Stomach (tissue), 9 donors: ENCODE results near the gene CRACDL. TPM values are rescaled to one million over a fixed set of nuclear protein-coding genes. Genes with fewer than 3 reads are reported as not detected.
A peak's percentile ranks its signal among the peaks of the same experiment; 100 is the strongest.

ENCODE experiments used
- DNase-seq, 2 donors: peaks; one replicate each; pipeline versions ENCODE4 v3.0.0 to v3.0.0-alpha.2; 2013 to 2019
- H3K27ac ChIP-seq, 5 donors: fragments of 200-600 bp in 4 of 5; sonication (generic) in 4 of 5; one replicate each; pipeline ENCODE4 v1.5.1; 2013 to 2019; ENCODE audit warnings: mild to moderate bottlenecking in 1 of 5, moderate library complexity in 1 of 5
- H3K27me3 ChIP-seq, 3 donors: fragments of 200-600 bp; sonication (generic); one replicate each; pipeline ENCODE4 v1.5.1; 2017 to 2019; ENCODE audit warnings: mixed run types in 1 of 3
- H3K36me3 ChIP-seq, 4 donors: fragments of 200-600 bp; sonication (generic); 1 replicate in 3 of 4; 2 replicates in 1 of 4; pipeline ENCODE4 v1.5.1; 2016 to 2019
- H3K4me1 ChIP-seq, 4 donors: fragments of 200-600 bp; sonication (generic); one replicate each; pipeline ENCODE4 v1.5.1; 2016 to 2019
- H3K4me3 ChIP-seq, 4 donors: fragments of 200-600 bp; sonication (generic) in 3 of 4; one replicate each; pipeline ENCODE4 v1.5.1; 2016 to 2019; ENCODE audit warnings: mild to moderate bottlenecking in 1 of 4
- H3K9me3 ChIP-seq, 4 donors: fragments of 200-600 bp; sonication (generic); one replicate each; pipeline ENCODE4 v1.5.1; 2016 to 2019
- CTCF ChIP-seq, 7 experiments: fragments of 450-650 bp in 4 of 7; fragments of 200-600 bp in 3 of 7; sonication (generic) in 3 of 7; IDR thresholded peaks; one replicate each; pipeline ENCODE4 v1.5.1; 2016 to 2019; ENCODE audit warnings: antibody characterized with exemption in 7 of 7, control low read depth in 2 of 7, mild to moderate bottlenecking in 1 of 7
- EP300 ChIP-seq: sonication (generic); formaldehyde crosslinking; IDR thresholded peaks from one replicate; pipeline ENCODE4 v1.6.1; 2017; ENCODE audit warnings: antibody characterized with exemption
- POLR2A ChIP-seq, 4 donors: fragments of 450-650 bp; IDR thresholded peaks; one replicate each; pipeline ENCODE4 v1.6.1; 2016; ENCODE audit warnings: antibody characterized with exemption in 4 of 4, control low read depth in 2 of 4, mild to moderate bottlenecking in 1 of 4, moderate library complexity in 1 of 4
- POLR2AphosphoS5 ChIP-seq, 3 donors: sonication (generic); formaldehyde crosslinking; IDR thresholded peaks; one replicate each; pipeline ENCODE4 v1.6.1; 2016; ENCODE audit warnings: antibody characterized with exemption in 3 of 3
- WGBS, 5 donors: extraction: QIAGEN DNeasy Blood & Tissue Kit in 3 of 5; methylation state at CpG; one replicate each; pipeline versions ENCODE4 v1.1.5 to v1.1.7; 2013 to 2018; 5-methylcytosine and 5-hydroxymethylcytosine counted together
- intact Hi-C: fragments of 100-400 bp; cut with DNase I; formaldehyde crosslinking; loops from one replicate; pipeline ENCODE4 v1.15.1; 2023; ENCODE audit warnings: low total_unique reads
- polyA plus RNA-seq, 3 donors: library from polyadenylated mRNA; stranded (reverse); fragments of 200-250 nt; gene quantifications; one replicate each; pipeline ENCODE4 v1.2.3, GENCODE V29; 2013
- total RNA-seq, 5 donors: library from RNA; depleted of rRNA; stranded (reverse); fragments of >200 nt; gene quantifications; one replicate each; pipeline versions ENCODE4 v1.1.0 to v1.2.3, GENCODE V29; 2014 to 2016
- donor health status: healthy with polysubstance abuse.
- donor health status: Bipolar disorder and iron deficiency.
- donor health status: healthy.

CRACDL gene
- total and polyA plus RNA-seq, 8 donors, result 5.4 to 205 (median 7.8) TPM

DNA sequence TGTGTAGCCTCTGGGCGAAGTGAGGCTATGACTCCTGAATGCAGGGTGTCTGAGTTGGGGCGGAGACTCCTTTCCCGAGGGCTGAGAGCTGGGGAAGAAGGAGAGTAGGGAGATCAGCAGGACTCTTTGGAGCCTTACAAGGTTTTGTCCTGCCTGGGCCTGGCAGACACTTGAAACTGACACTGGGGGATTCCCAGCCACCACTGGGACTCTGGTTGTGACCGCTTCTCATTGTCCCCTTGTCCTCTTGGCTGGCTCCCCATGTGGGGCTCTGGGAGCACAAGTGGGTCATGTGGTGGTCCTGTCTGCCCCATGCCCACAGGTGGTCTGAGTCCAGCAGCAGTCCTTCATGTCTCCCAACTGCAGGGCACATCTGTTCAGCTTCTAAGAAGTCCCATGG lies 126.9 kb downstream of the CRACDL start:
- no peaks in the 10 kb centered on the region for H3K27me3 ChIP-seq
- TF ChIP-seq POLR2A (IDR thresholded peaks at IDR 0.05) (no peak), POLR2AphosphoS5 (IDR thresholded peaks at IDR 0.05) (no peak), CTCF (IDR thresholded peaks at IDR 0.05) (no peak), EP300 (no peak)
- H3K36me3 ChIP-seq, result no peaks in the 10 kb centered on the region
- intact Hi-C loops, result no loop called here
- WGBS, 5 donors, result 90 to 98% (median 93%) methylated on average over 4 of the region's 4 CpGs
- no peak overlapping the region for H3K27ac ChIP-seq
- no peak overlapping the region for H3K4me3 ChIP-seq
- H3K4me1 ChIP-seq, result peaks cover 11 to 40% (median 24%) of the 10 kb centered on the region in 4 donors
- H3K9me3 ChIP-seq, result no peaks in the 10 kb centered on the region
- DNase-seq, result no peak

DNA sequence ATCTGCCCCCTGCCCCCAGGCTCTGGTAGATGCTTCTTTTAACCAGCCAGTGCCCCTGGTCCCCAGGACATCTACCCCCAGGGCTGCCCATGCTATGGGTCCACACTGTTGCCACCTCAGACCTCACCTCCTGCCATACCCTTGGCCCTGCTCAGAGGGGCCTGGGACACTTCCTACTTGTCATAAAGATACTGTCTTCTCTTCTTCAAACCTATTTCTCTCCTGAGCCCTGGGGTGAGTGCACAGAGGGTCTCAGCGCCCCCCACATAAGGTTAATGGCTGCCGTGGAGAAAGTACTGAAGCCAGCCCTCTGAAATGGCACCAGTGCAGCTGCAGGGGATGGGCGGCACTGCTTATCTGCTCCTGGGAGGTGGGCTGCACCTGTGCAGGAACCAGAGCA lies 127.5 kb downstream of the CRACDL start:
- intact Hi-C loops, result no loop called here
- H3K4me1 ChIP-seq, result peaks cover 11 to 40% (median 24%) of the 10 kb centered on the region in 4 donors
- no peak overlapping the region for H3K4me3 ChIP-seq
- H3K27me3 ChIP-seq, result no peaks in the 10 kb centered on the region
- no peak for DNase-seq
- WGBS, 5 donors, result 95 to 100% (median 97%) methylated on average over 2 to 3 of the region's 3 CpGs
- no peaks in the 10 kb centered on the region for H3K9me3 ChIP-seq
- H3K36me3 ChIP-seq, result no peaks in the 10 kb centered on the region
- no peak overlapping the region for H3K27ac ChIP-seq
- TF ChIP-seq CTCF (IDR thresholded peaks at IDR 0.05) (no peak), POLR2AphosphoS5 (IDR thresholded peaks at IDR 0.05) (no peak), POLR2A (IDR thresholded peaks at IDR 0.05) (no peak), EP300 (no peak)

DNA sequence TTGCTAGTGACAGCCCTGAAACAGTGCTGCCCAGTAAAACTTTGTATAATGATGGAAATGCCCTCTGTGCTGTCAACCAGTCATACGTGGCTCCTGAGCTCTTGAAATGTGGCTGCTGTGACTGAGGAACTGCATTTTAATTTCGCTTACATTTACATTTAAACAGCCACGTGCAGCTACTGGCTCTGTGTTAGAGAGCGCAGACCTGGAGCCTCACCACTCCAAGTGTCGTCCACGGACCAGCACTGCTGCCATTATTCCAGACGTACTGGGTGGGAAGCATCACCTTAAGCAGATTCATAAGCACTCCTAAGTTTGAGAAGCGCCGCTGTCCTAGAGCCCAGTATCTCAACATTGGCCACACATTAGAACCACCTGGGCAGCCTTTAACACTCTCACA lies 128.1 kb downstream of the CRACDL start:
- Histone ChIP-seq H3K36me3 (no peaks in the 10 kb centered on the region), H3K4me1 (peaks cover 11 to 40% (median 24%) of the 10 kb centered on the region in 4 donors), H3K4me3 (no peak overlapping the region), H3K27ac (no peak overlapping the region), H3K27me3 (no peaks in the 10 kb centered on the region), H3K9me3 (no peaks in the 10 kb centered on the region)
- TF ChIP-seq POLR2AphosphoS5 (IDR thresholded peaks at IDR 0.05), result no peak
- TF ChIP-seq POLR2A (IDR thresholded peaks at IDR 0.05), result no peak
- TF ChIP-seq EP300, result no peak
- TF ChIP-seq CTCF (IDR thresholded peaks at IDR 0.05), result no peak
- WGBS, 5 donors, result 87 to 92% (median 89%) methylated on average over 9 of the region's 9 CpGs
- no peak for DNase-seq
- intact Hi-C loops, result no loop called here

DNA sequence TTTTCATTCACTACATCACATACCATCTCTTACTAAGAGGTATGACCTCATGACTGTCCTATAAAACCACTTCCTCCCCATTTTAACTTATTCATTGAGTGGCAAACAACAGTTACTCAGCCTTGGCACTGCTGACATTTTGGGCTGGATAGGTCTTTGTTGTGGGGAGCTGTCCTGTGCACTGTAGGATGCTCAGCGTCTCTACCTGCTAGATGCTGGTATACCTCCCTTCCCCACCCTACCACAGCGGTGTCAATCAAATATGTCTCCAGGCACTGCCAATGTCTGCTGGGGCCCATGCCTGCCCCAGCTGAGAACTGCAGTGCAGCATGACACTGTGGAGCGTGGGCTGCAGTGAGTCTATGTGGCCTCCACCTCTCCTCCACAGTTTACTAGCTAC lies 128.8 kb downstream of the CRACDL start:
- Histone ChIP-seq H3K4me3 (no peak overlapping the region), H3K27ac (peak overlapping the region in 1 of 5 donors; percentile 72), H3K9me3 (no peaks in the 10 kb centered on the region), H3K4me1 (peaks cover 11 to 40% (median 24%) of the 10 kb centered on the region in 4 donors), H3K27me3 (no peaks in the 10 kb centered on the region), H3K36me3 (no peaks in the 10 kb centered on the region)
- TF ChIP-seq CTCF (IDR thresholded peaks at IDR 0.05) (no peak), POLR2A (IDR thresholded peaks at IDR 0.05) (no peak), EP300 (no peak), POLR2AphosphoS5 (IDR thresholded peaks at IDR 0.05) (no peak)
- WGBS, 5 donors, result 69 to 94% (median 92%) methylated on average over 3 of the region's 3 CpGs
- DNase-seq, result no peak
- intact Hi-C loops, result no loop called here
